ENCODE data around the gene LAYN. TPM values are rescaled to one million over a fixed set of nuclear protein-coding genes. Genes with fewer than 3 reads are reported as not detected.

Gene LAYN
- total RNA-seq, 1 donor from 2014 or later = 143 TPM

DNA sequence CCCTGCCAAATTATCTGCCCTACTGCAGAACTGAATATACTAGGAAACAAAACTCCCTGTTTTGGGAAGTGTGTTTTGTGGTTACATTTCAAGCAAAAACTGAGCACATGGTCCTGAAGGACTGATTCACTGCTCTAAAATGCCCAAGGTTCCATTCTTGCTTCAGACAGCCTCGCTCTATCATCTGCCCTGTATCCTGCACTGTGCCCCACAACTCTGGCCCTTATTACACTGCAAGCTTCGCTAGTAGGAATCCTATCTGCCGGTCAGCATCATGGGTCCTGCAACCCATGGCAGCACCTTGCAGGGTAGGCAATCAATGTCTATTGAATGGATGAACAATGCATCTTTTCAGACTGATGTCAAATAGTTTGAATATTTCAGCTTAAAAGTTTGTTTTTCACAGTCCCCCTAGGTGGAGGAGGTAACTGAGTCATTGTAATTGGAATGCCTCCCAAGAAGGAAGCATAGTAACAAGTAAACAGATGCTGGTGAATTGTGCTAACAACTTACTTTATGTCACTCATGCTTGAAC lies 21.3 kb downstream of the LAYN start:
- DNase-seq (ENCODE audit: low read depth in 2 of 2) = peak in 1 of 2 donors; percentile 33

GRCh38 chr11:111562692-111563389 lies 22.3 kb downstream of the LAYN start:
- no peak for DNase-seq (ENCODE audit: low read depth in 2 of 2)

DNA sequence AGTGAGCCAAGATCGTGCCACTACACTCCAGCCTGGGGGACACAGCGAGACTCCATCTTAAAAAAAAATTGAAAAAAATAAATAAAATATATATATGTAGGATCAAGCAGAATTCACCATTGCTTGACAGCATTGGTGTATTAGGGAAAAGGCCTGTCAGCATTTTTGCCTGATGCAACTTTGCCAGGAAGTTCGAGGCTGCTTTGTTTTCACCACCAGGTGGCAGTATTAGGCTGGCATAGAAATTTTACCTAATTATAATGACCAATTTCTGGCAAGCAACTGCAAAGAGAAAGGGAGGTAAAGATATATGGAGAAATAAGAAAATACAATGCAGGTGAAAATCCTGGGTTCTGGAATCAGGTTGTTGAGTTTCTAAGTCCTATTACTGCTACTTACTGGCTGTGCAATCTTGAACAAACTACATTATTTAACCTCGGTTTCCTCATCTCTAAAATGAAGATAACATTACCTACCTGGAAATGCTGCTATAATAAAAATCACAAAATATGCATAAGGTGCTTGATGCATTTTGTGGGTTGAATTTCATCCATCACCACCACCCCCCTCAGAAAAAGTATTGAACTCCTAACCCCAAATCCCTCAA lies 24.7 kb downstream of the LAYN start:
- peak; percentile 67 to 86 for DNase-seq (ENCODE audit: low read depth in 2 of 2)

- DNase-seq (ENCODE audit: low read depth in 2 of 2) = no peak
Measured at GRCh38 chr11:111566324-111566723, 25.8 kb downstream of the LAYN start.

DNA sequence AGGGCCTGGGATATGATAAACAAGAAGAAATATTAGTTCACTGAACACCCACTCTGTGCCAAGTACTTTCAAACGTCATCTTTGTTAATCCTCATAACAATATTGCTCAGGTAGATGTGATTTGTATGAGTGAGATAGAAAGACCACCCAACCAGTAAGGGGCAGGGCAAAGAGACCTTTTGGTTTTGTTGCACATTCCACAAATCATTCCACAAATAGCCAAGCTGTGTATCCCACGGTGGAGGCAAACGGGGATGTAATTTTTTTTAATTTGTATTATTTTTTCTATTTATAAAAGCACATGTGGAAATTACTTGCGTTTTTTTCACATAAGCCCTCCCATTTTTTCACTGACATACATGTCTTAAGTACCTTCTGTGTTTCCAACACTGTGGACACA lies 29.0 kb downstream of the LAYN start:
- DNase-seq (ENCODE audit: low read depth in 2 of 2) = no peak

DNA sequence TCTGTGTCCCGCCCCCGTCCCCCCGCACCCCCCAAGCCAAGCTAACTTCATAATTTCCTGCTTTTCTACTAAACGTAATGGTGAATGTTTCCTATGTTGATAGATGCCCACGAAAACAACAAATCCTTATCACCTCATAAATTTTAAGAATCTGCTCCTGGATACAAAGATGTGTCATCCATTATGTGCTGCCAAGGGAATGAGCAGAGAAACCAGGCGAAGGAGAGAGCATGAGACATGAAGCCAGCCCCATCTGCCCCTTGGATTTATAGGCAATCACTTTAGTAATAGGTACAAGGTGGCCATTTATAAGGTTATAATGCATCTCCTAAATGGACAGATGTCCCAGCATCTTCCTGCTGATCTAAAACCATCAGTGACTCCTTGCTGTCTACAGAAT lies 30.3 kb downstream of the LAYN start:
- DNase-seq (ENCODE audit: low read depth in 2 of 2) = no peak

DNA sequence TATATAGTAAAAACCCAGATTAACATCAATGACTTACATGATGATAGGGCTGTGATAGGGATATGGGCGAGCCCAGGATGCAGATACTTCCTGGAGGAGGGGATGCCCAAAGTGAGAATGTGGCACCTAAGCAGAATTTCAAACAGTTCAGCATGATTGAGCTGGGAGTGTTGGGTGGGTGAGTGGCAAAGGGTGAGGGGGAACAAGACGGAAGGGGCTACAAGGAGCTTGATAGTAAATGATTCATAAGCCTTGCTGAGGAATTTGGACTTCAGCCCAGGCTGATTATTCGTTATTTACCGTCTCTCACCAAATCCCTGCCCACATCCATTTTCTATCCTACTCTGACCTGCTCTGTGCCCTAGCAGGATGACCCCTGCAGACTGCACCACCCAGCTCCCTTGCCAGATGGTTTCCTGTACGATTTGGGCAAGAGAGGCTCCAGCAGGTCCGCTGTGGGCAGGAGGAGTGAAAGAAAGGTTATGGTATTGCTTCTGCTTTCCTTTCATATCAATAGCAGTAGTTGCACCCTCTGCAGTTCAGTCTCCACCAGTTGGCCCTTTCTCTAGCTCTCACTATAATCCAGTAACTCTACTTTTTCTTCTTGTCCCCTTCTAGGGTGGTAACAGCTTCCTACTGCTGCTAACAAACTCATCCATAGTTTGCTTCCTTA lies 31.4 kb downstream of the LAYN start:
- DNase-seq (ENCODE audit: low read depth in 2 of 2) = no peak

- no peak for DNase-seq (ENCODE audit: low read depth in 2 of 2)
Measured at GRCh38 chr11:111572581-111572980, 32.1 kb downstream of the LAYN start.

- DNase-seq (ENCODE audit: low read depth in 2 of 2) = peak in 1 of 2 donors; percentile 71
Measured at GRCh38 chr11:111573821-111574249, 33.3 kb downstream of the LAYN start.

DNA sequence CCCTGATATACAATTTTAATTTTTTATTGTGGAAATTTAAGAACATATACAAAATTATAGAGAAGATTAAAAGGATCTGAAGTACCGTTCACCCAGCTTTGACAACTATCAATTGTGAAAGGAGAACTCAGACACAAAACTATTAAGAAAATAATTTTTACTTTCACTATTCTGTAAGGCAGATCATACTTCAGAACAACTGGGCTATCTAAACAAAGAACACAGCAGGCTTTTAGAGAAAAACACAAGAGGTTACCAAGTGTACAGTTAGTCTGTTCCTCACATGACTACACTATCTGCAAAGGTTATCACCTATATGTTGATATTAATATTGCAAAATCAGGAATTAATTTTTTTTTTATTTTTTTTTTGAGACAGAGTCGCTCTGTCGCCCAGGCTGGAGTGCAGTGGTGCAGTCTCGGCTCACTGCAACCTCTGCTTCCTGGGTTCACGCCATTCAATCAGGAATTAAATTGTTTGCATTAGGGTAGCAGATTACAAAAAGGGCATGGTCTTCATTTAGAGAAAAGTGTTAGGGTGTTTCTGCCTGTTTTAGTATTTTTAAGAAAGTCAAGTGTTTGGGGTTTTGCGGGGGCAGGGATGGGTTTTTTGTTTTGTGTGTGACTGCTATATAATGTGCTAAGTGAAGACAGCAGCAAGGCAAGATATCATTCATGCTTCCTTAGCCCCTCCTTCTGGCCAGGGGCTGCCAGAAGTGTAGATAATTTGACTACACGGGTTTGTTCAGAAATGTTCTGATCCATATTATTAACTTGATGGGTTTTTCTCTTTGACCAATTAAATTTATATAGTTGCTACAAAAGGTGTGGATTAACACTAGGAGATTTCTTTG lies 34.1 kb downstream of the LAYN start:
- no peak for DNase-seq (ENCODE audit: low read depth in 2 of 2)

- no peak for DNase-seq (ENCODE audit: low read depth in 2 of 2)
Measured at GRCh38 chr11:111575740-111576139, 35.2 kb downstream of the LAYN start.

GRCh38 chr11:111577821-111578220 lies 37.3 kb downstream of the LAYN start:
- no peak for DNase-seq (ENCODE audit: low read depth in 2 of 2)

DNA sequence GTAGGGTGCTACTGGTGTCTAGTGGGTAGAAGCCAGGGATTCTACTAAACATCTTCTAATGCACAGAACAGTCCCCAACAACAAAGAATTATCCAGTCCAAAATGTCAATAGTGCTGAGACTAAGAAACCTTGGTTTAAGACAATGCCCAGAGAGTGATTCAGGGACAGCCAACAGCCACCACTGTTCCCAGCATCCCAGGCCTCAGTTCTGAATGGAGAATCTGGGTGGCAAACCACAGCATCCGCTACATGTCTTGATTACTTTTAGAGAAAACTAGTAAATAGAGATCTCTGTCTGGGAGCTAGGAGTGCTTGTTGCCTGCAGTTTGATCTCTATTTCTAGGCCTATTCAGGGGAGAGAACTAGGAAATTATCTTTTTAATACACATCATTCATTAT lies 40.8 kb downstream of the LAYN start:
- no peak for DNase-seq (ENCODE audit: low read depth in 2 of 2)

- DNase-seq (ENCODE audit: low read depth in 2 of 2) = peak; percentile 27 to 71
Measured at GRCh38 chr11:111582163-111582562, 41.6 kb downstream of the LAYN start.

- DNase-seq (ENCODE audit: low read depth in 2 of 2) = peak in 1 of 2 donors; percentile 64
Measured at GRCh38 chr11:111582881-111583280, 42.4 kb downstream of the LAYN start.

DNA sequence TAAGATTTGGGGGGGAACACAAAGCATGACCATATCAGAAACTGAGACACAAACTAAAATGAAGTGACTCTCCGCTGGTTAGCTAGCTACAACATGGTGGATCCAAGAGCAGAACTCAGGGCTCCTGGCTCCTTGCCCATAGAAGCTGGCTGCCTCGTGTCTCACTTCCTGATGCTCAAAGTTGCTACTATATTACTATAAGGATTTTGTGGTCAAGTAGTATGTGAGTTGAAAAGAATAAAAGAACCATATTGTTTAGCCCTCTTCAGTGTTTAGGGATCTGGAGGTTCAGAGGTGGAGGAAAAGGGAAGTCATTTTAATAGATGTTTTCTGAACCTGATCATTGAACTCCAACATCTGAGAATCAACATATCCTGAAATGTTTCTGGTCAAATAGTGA lies 44.9 kb downstream of the LAYN start:
- DNase-seq (ENCODE audit: low read depth in 2 of 2) = peak; percentile 43 to 75

- DNase-seq (ENCODE audit: low read depth in 2 of 2) = peak; percentile 57 to 75
Measured at GRCh38 chr11:111586388-111586831, 45.9 kb downstream of the LAYN start.

DNA sequence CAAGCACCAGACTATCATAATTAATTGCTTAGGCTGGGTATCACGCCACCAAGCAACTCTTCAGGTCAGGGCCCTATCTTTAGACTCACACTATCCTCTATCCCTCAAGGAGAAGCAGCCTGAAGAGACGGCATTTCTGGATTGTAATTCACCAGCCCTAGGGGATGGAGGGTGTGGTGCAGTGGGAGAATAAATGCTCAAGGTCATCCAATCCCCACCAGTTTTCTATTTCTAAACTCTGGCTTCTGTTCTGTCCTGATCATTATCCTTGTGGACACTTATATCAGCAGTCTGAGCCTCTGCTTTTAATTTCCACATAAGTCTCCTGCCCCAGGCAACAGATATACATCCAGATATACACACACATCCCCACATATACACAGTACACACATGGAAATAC lies 48.6 kb downstream of the LAYN start:
- no peak for DNase-seq (ENCODE audit: low read depth in 2 of 2)

DNA sequence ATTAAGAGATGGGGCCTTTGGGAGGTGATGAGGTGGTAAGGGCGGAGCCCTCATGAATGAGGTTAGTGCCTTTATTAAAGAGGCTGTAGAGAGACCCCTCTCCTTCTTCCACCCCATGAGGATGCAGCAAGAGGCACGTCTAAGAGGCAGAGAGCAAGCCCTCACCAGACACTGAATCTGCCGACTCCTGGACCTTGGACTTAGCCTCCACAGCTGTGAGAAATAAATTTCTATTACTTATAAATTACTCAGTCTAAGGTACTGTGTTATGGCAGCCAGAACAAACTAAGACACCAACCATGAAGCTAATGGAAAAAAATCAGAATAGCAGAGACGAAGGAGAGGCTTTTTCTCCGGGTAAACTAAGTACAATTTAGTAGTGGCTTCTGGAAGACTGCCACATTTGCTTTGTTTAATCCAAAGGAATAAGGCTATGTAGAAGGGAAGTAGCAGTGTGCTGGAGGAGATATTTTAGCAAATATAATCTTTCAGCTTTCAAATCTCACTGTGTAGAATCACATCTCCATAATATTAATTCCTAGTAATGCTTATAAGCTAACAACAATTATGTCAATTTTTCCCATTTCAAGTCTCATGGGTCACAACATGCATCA lies 49.5 kb downstream of the LAYN start:
- DNase-seq (ENCODE audit: low read depth in 2 of 2) = no peak

DNA sequence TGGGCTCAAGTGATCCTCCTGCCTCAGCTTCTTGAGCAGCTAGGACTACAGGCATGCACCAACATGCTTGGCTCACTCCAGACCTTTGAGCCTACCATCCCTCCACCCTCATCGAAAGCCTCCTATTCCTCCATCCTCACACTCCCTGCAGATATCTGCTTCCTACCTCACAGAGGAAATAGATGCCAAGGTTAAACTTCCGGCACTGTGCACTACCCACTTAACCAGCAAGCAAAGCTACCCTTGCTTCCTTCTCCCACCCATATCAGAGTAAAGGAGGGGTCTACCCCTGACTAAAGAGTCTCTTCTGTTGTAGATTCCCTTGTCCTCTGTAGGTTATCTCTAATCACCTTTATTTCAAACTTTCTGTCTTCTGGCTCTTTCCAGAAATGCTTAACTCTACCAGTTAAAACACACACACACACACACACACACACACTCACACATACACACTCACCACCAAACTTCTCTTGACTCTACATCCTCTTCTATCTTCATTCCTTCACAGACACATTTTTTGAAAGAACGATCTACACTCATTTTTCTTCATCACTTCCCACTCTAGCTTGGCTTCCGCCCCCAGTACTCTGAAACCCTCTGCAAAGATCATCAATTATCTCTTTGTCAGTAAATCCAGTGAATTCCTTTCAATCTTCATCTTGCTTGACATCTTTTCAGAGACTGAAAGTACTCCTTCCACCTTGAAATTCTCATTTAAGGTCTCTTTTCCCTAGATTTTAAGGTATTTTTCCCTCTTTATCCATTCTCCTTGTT lies 50.9 kb downstream of the LAYN start:
- no peak for DNase-seq (ENCODE audit: low read depth in 2 of 2)

Data from lung microvascular endothelial cell (primary cell).